Measurements from ENCODE around the gene NUP133.
"Not testable (repeated sequence)": the region's sequence is repeated elsewhere in the genome, so short reads cannot be mapped to it uniquely, and the experiment has no call there.

The NUP133 gene

GRCh38 chr1:229479660-229480399, 28.3 kb downstream of the NUP133 start:
- Histone ChIP-seq H3K36me3 (ENCODE audit: control insufficient read depth, low read length) (peaks cover 78% of the 10 kb centered on the region), H3K9me2 (replicated peaks; ENCODE audit: control insufficient read depth, low read length) (no peaks in the 10 kb centered on the region), H3K27ac (ENCODE audit: low read depth, low read length) (peak overlapping the region; percentile 73), H3K4me2 (ENCODE audit: low read length) (peak overlapping the region; percentile 67), H3K9me3 (ENCODE audit: control insufficient read depth, insufficient read depth, low read length) (no peaks in the 10 kb centered on the region), H3K4me1 (ENCODE audit: control insufficient read depth, low read length) (peaks cover 43% of the 10 kb centered on the region), H3F3A (ENCODE audit: control insufficient read depth, insufficient read depth) (peaks cover 20% of the 10 kb centered on the region), H3K4me3 (ENCODE audit: low read length) (peak overlapping the region; percentile 55), H3K27me3 (ENCODE audit: control insufficient read depth, low read length) (no peaks in the 10 kb centered on the region), H4K20me1 (ENCODE audit: control insufficient read depth, insufficient read depth, low read depth, low read length) (no peaks in the 10 kb centered on the region), H3K79me2 (ENCODE audit: control insufficient read depth, low read length) (peaks cover 20% of the 10 kb centered on the region)
- TF ChIP-seq EZH2phosphoT487 (IDR thresholded peaks at IDR 0.05; ENCODE audit: borderline replicate concordance, low read length) (no peak), CTCF (IDR thresholded peaks at IDR 0.05; ENCODE audit: low read depth, low read length, poor library complexity, severe bottlenecking) (no peak)

GRCh38 chr1:229478852-229479251, 29.3 kb downstream of the NUP133 start:
- no peaks in the 10 kb centered on the region for H3K27me3 ChIP-seq (ENCODE audit: control insufficient read depth, low read length)
- TF ChIP-seq CTCF (IDR thresholded peaks at IDR 0.05; ENCODE audit: low read depth, low read length, poor library complexity, severe bottlenecking) (no peak), EZH2phosphoT487 (IDR thresholded peaks at IDR 0.05; ENCODE audit: borderline replicate concordance, low read length) (no peak)
- peaks cover 20% of the 10 kb centered on the region for H3K79me2 ChIP-seq (ENCODE audit: control insufficient read depth, low read length)
- peaks cover 43% of the 10 kb centered on the region for H3K4me1 ChIP-seq (ENCODE audit: control insufficient read depth, low read length)
- peak overlapping the region; percentile 55 for H3K4me3 ChIP-seq (ENCODE audit: low read length)
- H3K4me2 ChIP-seq (ENCODE audit: low read length) = peak overlapping the region; percentile 67
- peak overlapping the region; percentile 73 for H3K27ac ChIP-seq (ENCODE audit: low read depth, low read length)
- peaks cover 16% of the 10 kb centered on the region for H3F3A ChIP-seq (ENCODE audit: control insufficient read depth, insufficient read depth)
- no peaks in the 10 kb centered on the region for H3K9me3 ChIP-seq (ENCODE audit: control insufficient read depth, insufficient read depth, low read length)
- no peaks in the 10 kb centered on the region for H3K9me2 ChIP-seq (replicated peaks; ENCODE audit: control insufficient read depth, low read length)
- H4K20me1 ChIP-seq (ENCODE audit: control insufficient read depth, insufficient read depth, low read depth, low read length) = no peaks in the 10 kb centered on the region
- peaks cover 81% of the 10 kb centered on the region for H3K36me3 ChIP-seq (ENCODE audit: control insufficient read depth, low read length)

- H3K4me1 ChIP-seq (ENCODE audit: control insufficient read depth, low read length) = peaks cover 27% of the 10 kb centered on the region
- peaks cover 73% of the 10 kb centered on the region for H3K36me3 ChIP-seq (ENCODE audit: control insufficient read depth, low read length)
- not testable (repeated sequence) for H3K4me3 ChIP-seq (ENCODE audit: low read length); H3K9me3 ChIP-seq (ENCODE audit: control insufficient read depth, insufficient read depth, low read length); H3K9me2 ChIP-seq (replicated peaks; ENCODE audit: control insufficient read depth, low read length); H3K27me3 ChIP-seq (ENCODE audit: control insufficient read depth, low read length); H3K4me2 ChIP-seq (ENCODE audit: low read length); H3K27ac ChIP-seq (ENCODE audit: low read depth, low read length); H4K20me1 ChIP-seq (ENCODE audit: control insufficient read depth, insufficient read depth, low read depth, low read length)
- H3K79me2 ChIP-seq (ENCODE audit: control insufficient read depth, low read length) = peaks cover 13% of the 10 kb centered on the region
- peaks cover 13% of the 10 kb centered on the region for H3F3A ChIP-seq (ENCODE audit: control insufficient read depth, insufficient read depth)
Observed at GRCh38 chr1:229475859-229476258, 32.3 kb downstream of the NUP133 start.

GRCh38 chr1:229474509-229474908, 33.6 kb downstream of the NUP133 start:
- Histone ChIP-seq H3K4me3 (ENCODE audit: low read length) (no peak overlapping the region), H3K36me3 (ENCODE audit: control insufficient read depth, low read length) (peaks cover 77% of the 10 kb centered on the region), H3K4me2 (ENCODE audit: low read length) (no peak overlapping the region), H3K27me3 (ENCODE audit: control insufficient read depth, low read length) (no peaks in the 10 kb centered on the region), H3K27ac (ENCODE audit: low read depth, low read length) (no peak overlapping the region), H3K4me1 (ENCODE audit: control insufficient read depth, low read length) (peaks cover 14% of the 10 kb centered on the region), H3K9me2 (replicated peaks; ENCODE audit: control insufficient read depth, low read length) (no peaks in the 10 kb centered on the region), H3F3A (ENCODE audit: control insufficient read depth, insufficient read depth) (peaks cover 10% of the 10 kb centered on the region), H4K20me1 (ENCODE audit: control insufficient read depth, insufficient read depth, low read depth, low read length) (no peaks in the 10 kb centered on the region), H3K9me3 (ENCODE audit: control insufficient read depth, insufficient read depth, low read length) (no peaks in the 10 kb centered on the region), H3K79me2 (ENCODE audit: control insufficient read depth, low read length) (peaks cover 8% of the 10 kb centered on the region)
- TF ChIP-seq EZH2phosphoT487 (IDR thresholded peaks at IDR 0.05; ENCODE audit: borderline replicate concordance, low read length) (no peak), CTCF (IDR thresholded peaks at IDR 0.05; ENCODE audit: low read depth, low read length, poor library complexity, severe bottlenecking) (no peak)

Data from DOHH2 (cell line).